ENCODE results near the gene RPL31.

DNA sequence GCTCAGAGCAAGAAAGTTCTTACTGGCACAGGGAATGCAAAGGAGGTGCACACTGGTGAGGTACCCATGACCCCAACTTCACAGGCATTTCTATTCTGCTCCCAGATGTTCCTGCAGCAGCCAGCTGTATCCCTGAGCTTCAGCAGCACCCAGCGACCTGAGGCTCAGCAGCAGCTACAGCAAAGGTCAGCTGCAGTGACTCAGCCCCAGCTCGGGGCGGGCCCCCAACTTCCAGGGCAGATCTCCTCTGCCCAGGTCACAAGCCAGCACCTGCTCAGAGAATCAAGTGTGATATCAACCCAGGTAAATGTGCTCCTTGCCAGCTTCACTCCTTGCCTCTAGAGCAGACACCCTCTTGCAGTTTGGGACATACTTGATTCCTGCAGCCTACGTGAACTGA lies 14.1 kb upstream of the RPL31 start:
- TF ChIP-seq CTCF (IDR thresholded peaks at IDR 0.05) (no peak), POLR2A (IDR thresholded peaks at IDR 0.05) (no peak)

Data from breast epithelium (tissue), 3 donors.